Mesendoderm (in vitro differentiated cells): ENCODE data around the gene LGALS3BP.

Experiments
- DNase-seq: peaks from one replicate; pipeline ENCODE4 v3.0.0; 2013
- H2AK5ac ChIP-seq: 2 replicates; pipeline ENCODE4 v1.6.1; 2013; ENCODE audit warnings: low read length, inconsistent platforms
- H2BK120ac ChIP-seq: 2 replicates; pipeline ENCODE4 v1.6.1; 2013; ENCODE audit warnings: low read depth, mild to moderate bottlenecking, low read length, moderate library complexity, mixed read lengths
- H2BK15ac ChIP-seq: replicated peaks from 2 replicates; pipeline ENCODE4 v1.6.1; 2013; ENCODE audit warnings: low read depth, mild to moderate bottlenecking, moderate library complexity
- H2BK5ac ChIP-seq: 2 replicates; pipeline ENCODE4 v1.6.1; 2013; ENCODE audit warnings: low read length, inconsistent platforms
- H3K18ac ChIP-seq: 2 replicates; pipeline ENCODE4 v1.6.1; 2013; ENCODE audit warnings: mild to moderate bottlenecking, low read length, mixed read lengths
- H3K23ac ChIP-seq: one replicate; pipeline ENCODE4 v1.6.1; 2013; ENCODE audit warnings: low read length
- H3K27ac ChIP-seq: 2 replicates; pipeline ENCODE4 v1.5.1; 2013; ENCODE audit warnings: low read depth, mild to moderate bottlenecking, inconsistent platforms, low read length, moderate library complexity
- H3K27me3 ChIP-seq: 2 replicates; pipeline ENCODE4 v1.6.1; 2013; ENCODE audit warnings: low read length, control low read depth, mild to moderate bottlenecking, inconsistent platforms; ENCODE audit not compliant: insufficient read depth, poor library complexity
- H3K36me3 ChIP-seq: 2 replicates; pipeline ENCODE4 v1.6.1; 2013; ENCODE audit warnings: low read length, inconsistent platforms; ENCODE audit not compliant: control insufficient read depth, insufficient read depth
- H3K4ac ChIP-seq: one replicate; pipeline ENCODE4 v1.6.1; 2013; ENCODE audit warnings: low read depth, mild to moderate bottlenecking, low read length, moderate library complexity
- H3K4me1 ChIP-seq: 2 replicates; pipeline ENCODE4 v1.6.1; 2013; ENCODE audit warnings: low read depth, low read length, inconsistent platforms; ENCODE audit not compliant: control insufficient read depth
- H3K4me2 ChIP-seq: 2 replicates; pipeline ENCODE4 v1.6.1; 2013; ENCODE audit warnings: low read length
- H3K4me3 ChIP-seq: 2 replicates; pipeline ENCODE4 v1.5.1; 2013; ENCODE audit warnings: mild to moderate bottlenecking, low read length
- H3K56ac ChIP-seq: one replicate; pipeline ENCODE4 v1.6.1; 2013; ENCODE audit warnings: low read length
- H3K79me1 ChIP-seq: 2 replicates; pipeline ENCODE4 v1.6.1; 2013; ENCODE audit warnings: low read length, inconsistent platforms
- H3K79me2 ChIP-seq: 2 replicates; pipeline ENCODE4 v1.6.1; 2013; ENCODE audit warnings: mild to moderate bottlenecking, low read length; ENCODE audit not compliant: control insufficient read depth, insufficient read depth
- H3K9ac ChIP-seq: 2 replicates; pipeline ENCODE4 v1.6.1; 2013; ENCODE audit warnings: low read length, inconsistent platforms
- H4K5ac ChIP-seq: one replicate; pipeline ENCODE4 v1.6.1; 2013; ENCODE audit warnings: low read length
- H4K8ac ChIP-seq: one replicate; pipeline ENCODE4 v1.6.1; 2013; ENCODE audit warnings: low read depth, mild to moderate bottlenecking, control low read depth, low read length, moderate library complexity
- WGBS: extraction: QIAGEN DNeasy Blood & Tissue Kit; methylation state at CpG from one replicate; pipeline ENCODE4 v1.1.7; 2013; ENCODE audit warnings: low lambda C conversion rate, missing lambda C conversion rate; ENCODE audit not compliant: insufficient coverage; ENCODE audit errors: extremely low coverage; 5-methylcytosine and 5-hydroxymethylcytosine counted together

Gene LGALS3BP

GRCh38 chr17:78992542-78993212, 13.0 kb upstream of the LGALS3BP start:
- H3K4me3 ChIP-seq: no peak overlapping the region
- no peak overlapping the region for H2BK15ac ChIP-seq
- no peak overlapping the region for H3K9ac ChIP-seq
- no peak overlapping the region for H4K8ac ChIP-seq
- no peak overlapping the region for H2BK120ac ChIP-seq
- H3K4me2 ChIP-seq: no peak overlapping the region
- no peak overlapping the region for H3K27ac ChIP-seq
- H3K36me3 ChIP-seq: peaks cover 8% of the 10 kb centered on the region
- no peak overlapping the region for H3K18ac ChIP-seq
- no peak overlapping the region for H3K4ac ChIP-seq
- WGBS: no CpG with 5 or more reads among the region's 12 CpGs
- DNase-seq: no peak
- no peak overlapping the region for H2BK5ac ChIP-seq
- no peak overlapping the region for H4K5ac ChIP-seq
- H3K27me3 ChIP-seq: no peaks in the 10 kb centered on the region
- no peak overlapping the region for H3K56ac ChIP-seq
- no peaks in the 10 kb centered on the region for H3K79me2 ChIP-seq
- H2AK5ac ChIP-seq: no peak overlapping the region
- H3K23ac ChIP-seq: no peak overlapping the region
- no peaks in the 10 kb centered on the region for H3K79me1 ChIP-seq
- H3K4me1 ChIP-seq: no peaks in the 10 kb centered on the region

DNA sequence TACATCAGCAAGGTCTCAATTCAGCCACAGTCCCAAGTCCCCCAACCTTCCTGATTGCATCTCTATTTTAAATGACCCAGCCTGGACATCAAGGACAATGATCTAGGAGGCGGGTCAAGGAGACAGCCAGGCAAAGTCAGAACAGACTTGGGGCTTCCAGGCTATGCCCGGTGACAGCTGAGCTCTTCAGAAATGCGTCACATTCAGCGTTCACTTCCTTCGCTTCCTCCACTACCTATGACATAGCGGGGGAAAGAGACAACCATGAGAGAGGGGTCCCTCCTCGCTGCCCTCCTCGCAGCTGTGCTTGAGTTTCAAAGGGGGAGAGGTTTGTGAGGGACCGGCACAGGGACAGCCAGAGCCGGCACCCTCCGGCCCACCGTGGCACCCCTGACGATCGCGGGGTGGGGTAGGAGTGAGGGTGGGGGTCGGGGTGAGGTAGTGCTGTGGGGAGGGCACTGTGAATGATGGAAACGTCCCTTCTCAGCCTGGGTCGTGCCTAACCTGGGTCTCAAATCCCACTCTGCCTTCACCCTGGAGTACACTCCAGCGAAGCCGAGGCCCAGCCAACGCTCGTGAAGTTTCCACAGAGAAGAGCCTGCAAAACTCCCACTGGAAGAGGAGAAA, 12.3 kb upstream of the LGALS3BP start:
- Histone ChIP-seq H3K18ac (no peak overlapping the region), H3K79me2 (no peaks in the 10 kb centered on the region), H3K23ac (no peak overlapping the region), H3K27me3 (no peaks in the 10 kb centered on the region), H2BK5ac (no peak overlapping the region), H2BK15ac (no peak overlapping the region), H4K8ac (no peak overlapping the region), H3K79me1 (no peaks in the 10 kb centered on the region), H4K5ac (no peak overlapping the region), H3K4me3 (no peak overlapping the region), H2AK5ac (no peak overlapping the region), H3K4me2 (no peak overlapping the region), H3K4ac (no peak overlapping the region), H2BK120ac (no peak overlapping the region), H3K9ac (no peak overlapping the region), H3K56ac (no peak overlapping the region), H3K36me3 (peaks cover 8% of the 10 kb centered on the region), H3K4me1 (peaks cover under 1% of the 10 kb centered on the region), H3K27ac (no peak overlapping the region)
- no CpG with 5 or more reads among the region's 22 CpGs for WGBS
- no peak for DNase-seq

GRCh38 chr17:78991017-78991738, 11.5 kb upstream of the LGALS3BP start:
- H3K79me1 ChIP-seq: no peaks in the 10 kb centered on the region
- DNase-seq: no peak
- no CpG with 5 or more reads among the region's 33 CpGs for WGBS

DNA sequence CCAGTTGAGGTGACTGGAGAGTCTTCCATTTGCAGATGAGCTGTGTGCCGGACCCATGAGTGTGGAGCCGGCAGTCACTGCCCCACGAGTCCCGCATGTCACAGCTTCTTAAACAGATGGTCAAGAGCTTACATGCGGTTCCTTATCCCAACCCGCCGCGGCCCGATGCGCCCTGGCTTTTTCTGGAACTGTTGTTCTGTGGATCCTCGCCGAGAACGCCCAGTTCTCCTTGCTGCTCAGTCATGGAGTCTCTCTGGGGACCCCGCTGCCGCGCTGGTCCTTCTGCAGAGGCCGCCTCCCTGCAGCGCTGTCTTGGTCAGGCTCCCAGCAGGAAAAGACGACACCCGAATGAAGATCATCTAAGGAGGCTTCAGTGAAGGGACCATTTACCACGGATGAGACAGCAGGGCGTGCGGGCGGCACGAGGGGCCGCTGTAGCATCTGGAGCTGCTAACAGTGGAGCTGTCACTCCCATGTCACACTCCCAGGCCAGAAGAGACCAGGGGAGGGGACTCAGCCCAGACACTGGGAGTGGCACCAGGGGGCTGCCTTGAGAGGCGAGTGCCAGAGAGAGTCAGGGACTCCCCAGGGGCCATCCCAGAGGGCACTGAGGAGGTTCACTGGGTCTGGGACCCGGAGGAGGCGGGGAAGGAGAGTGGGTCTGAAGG, 10.8 kb upstream of the LGALS3BP start:
- H3K18ac ChIP-seq: no peak overlapping the region
- H4K5ac ChIP-seq: no peak overlapping the region
- no peak overlapping the region for H3K56ac ChIP-seq
- no peak overlapping the region for H3K23ac ChIP-seq
- H3K9ac ChIP-seq: no peak overlapping the region
- H3K79me1 ChIP-seq: no peaks in the 10 kb centered on the region
- H3K4me2 ChIP-seq: no peak overlapping the region
- no peak overlapping the region for H3K4ac ChIP-seq
- H3K36me3 ChIP-seq: peaks cover 5% of the 10 kb centered on the region
- H2BK15ac ChIP-seq: no peak overlapping the region
- H2BK120ac ChIP-seq: no peak overlapping the region
- no CpG with 5 or more reads among the region's 29 CpGs for WGBS
- no peak overlapping the region for H3K4me3 ChIP-seq
- no peak for DNase-seq
- H4K8ac ChIP-seq: no peak overlapping the region
- no peaks in the 10 kb centered on the region for H3K27me3 ChIP-seq
- no peak overlapping the region for H2BK5ac ChIP-seq
- no peak overlapping the region for H2AK5ac ChIP-seq
- H3K4me1 ChIP-seq: peaks cover 4% of the 10 kb centered on the region
- no peaks in the 10 kb centered on the region for H3K79me2 ChIP-seq
- H3K27ac ChIP-seq: no peak overlapping the region

More at GRCh38 chr17:78991017-78991738, 11.5 kb upstream of the LGALS3BP start:
- no peak overlapping the region for H3K9ac ChIP-seq
- H2BK15ac ChIP-seq: no peak overlapping the region
- H3K4ac ChIP-seq: no peak overlapping the region
- H4K8ac ChIP-seq: no peak overlapping the region
- H3K23ac ChIP-seq: no peak overlapping the region
- no peak overlapping the region for H2BK5ac ChIP-seq
- H2BK120ac ChIP-seq: no peak overlapping the region
- H3K79me2 ChIP-seq: no peaks in the 10 kb centered on the region
- no peak overlapping the region for H3K27ac ChIP-seq
- H3K56ac ChIP-seq: no peak overlapping the region
- H3K27me3 ChIP-seq: no peaks in the 10 kb centered on the region
- no peak overlapping the region for H2AK5ac ChIP-seq
- peaks cover 4% of the 10 kb centered on the region for H3K4me1 ChIP-seq
- peaks cover 5% of the 10 kb centered on the region for H3K36me3 ChIP-seq
- H3K4me3 ChIP-seq: no peak overlapping the region
- H3K4me2 ChIP-seq: no peak overlapping the region
- no peak overlapping the region for H4K5ac ChIP-seq
- no peak overlapping the region for H3K18ac ChIP-seq

DNA sequence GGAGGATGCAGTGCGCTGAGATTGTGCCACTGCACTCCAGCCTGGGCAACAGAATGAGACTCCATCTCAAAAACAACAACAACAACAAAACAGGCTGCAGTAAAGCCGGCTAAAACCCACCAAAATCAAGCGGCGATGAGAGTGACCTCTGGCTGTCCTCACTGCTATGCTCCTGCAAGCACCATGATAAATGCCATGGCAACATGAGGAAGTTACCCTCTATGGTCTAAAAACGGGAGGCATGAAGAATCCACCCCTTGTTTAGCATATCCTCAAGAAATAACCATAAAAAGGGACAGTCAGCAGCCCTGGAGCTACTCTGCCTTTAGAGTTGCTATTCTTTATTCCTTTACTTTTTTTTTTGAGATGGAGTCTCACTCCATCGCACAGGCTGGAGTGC, 8.4 kb upstream of the LGALS3BP start:
- no CpG with 5 or more reads among the region's 6 CpGs for WGBS
- no peak overlapping the region for H2BK5ac ChIP-seq
- DNase-seq: no peak

More for the DNA sequence above, 8.4 kb upstream of the LGALS3BP start:
- Histone ChIP-seq H3K27me3 (no peaks in the 10 kb centered on the region), H3K4ac (no peak overlapping the region), H3K4me3 (no peak overlapping the region), H3K56ac (no peak overlapping the region), H2BK120ac (no peak overlapping the region), H3K18ac (no peak overlapping the region), H3K27ac (no peak overlapping the region), H4K8ac (no peak overlapping the region), H4K5ac (no peak overlapping the region), H3K4me2 (no peak overlapping the region), H2AK5ac (no peak overlapping the region), H3K9ac (no peak overlapping the region), H3K23ac (no peak overlapping the region), H3K79me1 (no peaks in the 10 kb centered on the region), H3K36me3 (peaks cover 5% of the 10 kb centered on the region), H3K4me1 (peaks cover 4% of the 10 kb centered on the region), H3K79me2 (no peaks in the 10 kb centered on the region), H2BK15ac (no peak overlapping the region)
